Measurements from ENCODE around the gene FNTB.

GRCh38 chr14:65100922-65101541 lies 114.3 kb downstream of the FNTB start:
- TF ChIP-seq CTCF (IDR thresholded peaks at IDR 0.05; ENCODE audit: control extremely low read depth in 1 of 3, insufficient read depth in 1 of 3, low read depth in 1 of 3, low read length in 3 of 3) (no peak), POLR2A (IDR thresholded peaks at IDR 0.05; ENCODE audit: control extremely low read depth in 1 of 2, low read depth in 2 of 2, low read length in 2 of 2) (no peak), ATF3 (IDR thresholded peaks at IDR 0.05; ENCODE audit: insufficient read depth, low read depth, low read length) (no peak), YY1 (IDR thresholded peaks at IDR 0.05; ENCODE audit: low read depth, low read length) (no peak), SP2 (IDR thresholded peaks at IDR 0.05; ENCODE audit: low read length) (no peak), GTF2F1 (IDR thresholded peaks at IDR 0.05; ENCODE audit: borderline replicate concordance, low read depth, low read length) (no peak)
- TF ChIP-seq, protein P1, sequence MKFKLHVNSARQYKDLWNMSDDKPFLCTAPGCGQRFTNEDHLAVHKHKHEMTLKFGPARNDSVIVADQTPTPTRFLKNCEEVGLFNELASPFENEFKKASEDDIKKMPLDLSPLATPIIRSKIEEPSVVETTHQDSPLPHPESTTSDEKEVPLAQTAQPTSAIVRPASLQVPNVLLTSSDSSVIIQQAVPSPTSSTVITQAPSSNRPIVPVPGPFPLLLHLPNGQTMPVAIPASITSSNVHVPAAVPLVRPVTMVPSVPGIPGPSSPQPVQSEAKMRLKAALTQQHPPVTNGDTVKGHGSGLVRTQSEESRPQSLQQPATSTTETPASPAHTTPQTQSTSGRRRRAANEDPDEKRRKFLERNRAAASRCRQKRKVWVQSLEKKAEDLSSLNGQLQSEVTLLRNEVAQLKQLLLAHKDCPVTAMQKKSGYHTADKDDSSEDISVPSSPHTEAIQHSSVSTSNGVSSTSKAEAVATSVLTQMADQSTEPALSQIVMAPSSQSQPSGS (IDR thresholded peaks at IDR 0.05; ENCODE audit: low read length), result no peak
